Uterus (tissue), 4 donors: Measurements from ENCODE around the gene ZNF264. TPM values are rescaled to one million over a fixed set of nuclear protein-coding genes. Genes with fewer than 3 reads are reported as not detected.

Source experiments
- DNase-seq, 2 donors: peaks; one replicate each; pipeline ENCODE4 v3.0.0-alpha.2; 2019 to 2020
- H3K27ac ChIP-seq, 2 donors: fragments of 200-600 bp; sonication (generic); 1 replicate in 1 of 2; 2 replicates in 1 of 2; pipeline ENCODE4 v1.5.1; 2016 to 2018
- H3K27me3 ChIP-seq, 2 donors: fragments of 200-600 bp; sonication (generic); one replicate each; pipeline ENCODE4 v1.5.1; 2018 to 2019; ENCODE audit warnings: control low read depth in 1 of 2
- H3K36me3 ChIP-seq, 2 donors: fragments of 200-600 bp; sonication (generic); one replicate each; pipeline ENCODE4 v1.5.1; 2019; ENCODE audit warnings: control low read depth in 1 of 2
- H3K4me1 ChIP-seq, 2 donors: fragments of 200-600 bp; sonication (generic); one replicate each; pipeline ENCODE4 v1.5.1; 2018 to 2019; ENCODE audit warnings: control low read depth in 1 of 2
- H3K4me3 ChIP-seq, 2 donors: fragments of 200-600 bp; sonication (generic); 1 replicate in 1 of 2; 2 replicates in 1 of 2; pipeline ENCODE4 v1.5.1; 2018 to 2019; ENCODE audit warnings: mild to moderate bottlenecking in 1 of 2
- H3K9me3 ChIP-seq, 2 donors: fragments of 200-600 bp; sonication (generic); one replicate each; pipeline ENCODE4 v1.5.1; 2019; ENCODE audit warnings: control low read depth in 1 of 2
- POLR2A ChIP-seq, 2 donors: fragments of 450-650 bp; IDR thresholded peaks; one replicate each; pipeline ENCODE4 v1.6.1; 2016; ENCODE audit warnings: antibody characterized with exemption in 2 of 2, mild to moderate bottlenecking in 1 of 2, moderate library complexity in 1 of 2
- intact Hi-C: fragments of 100-400 bp; cut with DNase I; formaldehyde crosslinking; loops from one replicate; pipeline ENCODE4 v1.15.1; 2023; ENCODE audit warnings: low total_unique reads
- total RNA-seq, 4 donors: library from RNA; depleted of rRNA in 3 of 4; stranded (reverse); fragments of >200 nt in 3 of 4; gene quantifications; one replicate each; pipeline versions ENCODE4 v1.1.0 to v1.2.4, GENCODE V29; 2014 to 2023
- TF ChIP-seq, protein P1 (sequence below), 4 experiments: fragments of 200-600 bp in 2 of 4; fragments of 450-650 bp in 2 of 4; sonication (generic) in 2 of 4; IDR thresholded peaks; one replicate each; pipeline ENCODE4 v1.5.1; 2016 to 2019; ENCODE audit warnings: antibody characterized with exemption in 4 of 4, mild to moderate bottlenecking in 2 of 4, moderate library complexity in 1 of 4
- donor health status: DM: yes; HTN: yes; CAD: no.

Gene ZNF264
- total RNA-seq, 4 donors from 2014 or later: 16.8 to 109 (median 44.0) TPM

GRCh38 chr19:57233207-57233606 is 41.9 kb downstream of the ZNF264 start:
- no peak for TF ChIP-seq POLR2A (IDR thresholded peaks at IDR 0.05)
- TF ChIP-seq, protein P1, sequence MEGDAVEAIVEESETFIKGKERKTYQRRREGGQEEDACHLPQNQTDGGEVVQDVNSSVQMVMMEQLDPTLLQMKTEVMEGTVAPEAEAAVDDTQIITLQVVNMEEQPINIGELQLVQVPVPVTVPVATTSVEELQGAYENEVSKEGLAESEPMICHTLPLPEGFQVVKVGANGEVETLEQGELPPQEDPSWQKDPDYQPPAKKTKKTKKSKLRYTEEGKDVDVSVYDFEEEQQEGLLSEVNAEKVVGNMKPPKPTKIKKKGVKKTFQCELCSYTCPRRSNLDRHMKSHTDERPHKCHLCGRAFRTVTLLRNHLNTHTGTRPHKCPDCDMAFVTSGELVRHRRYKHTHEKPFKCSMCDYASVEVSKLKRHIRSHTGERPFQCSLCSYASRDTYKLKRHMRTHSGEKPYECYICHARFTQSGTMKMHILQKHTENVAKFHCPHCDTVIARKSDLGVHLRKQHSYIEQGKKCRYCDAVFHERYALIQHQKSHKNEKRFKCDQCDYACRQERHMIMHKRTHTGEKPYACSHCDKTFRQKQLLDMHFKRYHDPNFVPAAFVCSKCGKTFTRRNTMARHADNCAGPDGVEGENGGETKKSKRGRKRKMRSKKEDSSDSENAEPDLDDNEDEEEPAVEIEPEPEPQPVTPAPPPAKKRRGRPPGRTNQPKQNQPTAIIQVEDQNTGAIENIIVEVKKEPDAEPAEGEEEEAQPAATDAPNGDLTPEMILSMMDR (IDR thresholded peaks at IDR 0.05): no peak
- H3K4me1 ChIP-seq: no peaks in the 10 kb centered on the region
- DNase-seq: no peak
- H3K27ac ChIP-seq: no peak overlapping the region
- H3K36me3 ChIP-seq: no peaks in the 10 kb centered on the region
- no peak overlapping the region for H3K4me3 ChIP-seq
- H3K9me3 ChIP-seq: no peaks in the 10 kb centered on the region
- H3K27me3 ChIP-seq: no peaks in the 10 kb centered on the region
- intact Hi-C loops: no loop called here

GRCh38 chr19:57239982-57240310 is 48.6 kb downstream of the ZNF264 start:
- intact Hi-C loops: loop anchor here (2.0 kb wide), 1 partner anchor 41 kb away; the partner anchor contains the start of gene ZNF460
- Histone ChIP-seq H3K27ac (peak overlapping the region; percentile 72 to 85), H3K27me3 (no peaks in the 10 kb centered on the region), H3K4me1 (no peaks in the 10 kb centered on the region), H3K4me3 (peak overlapping the region; percentile 70 to 81), H3K36me3 (no peaks in the 10 kb centered on the region), H3K9me3 (no peaks in the 10 kb centered on the region)
- no peak for DNase-seq
- TF ChIP-seq POLR2A (IDR thresholded peaks at IDR 0.05): no peak
- TF ChIP-seq, protein P1 (IDR thresholded peaks at IDR 0.05): no peak

GRCh38 chr19:57240311-57241090 is 49.2 kb downstream of the ZNF264 start, which contains the start of gene ZNF805:
TSS of gene ZNF805 (plus strand) at chr19:57240632. CDS start at chr19:57240892, 260 bp downstream.
- intact Hi-C loops: loop anchor here (2.0 kb wide), 1 partner anchor 40 kb away; the partner anchor contains the start of gene ZNF460
- Histone ChIP-seq H3K9me3 (no peaks in the 10 kb centered on the region), H3K27ac (peak within 1 kb of the TSS; percentile 72 to 85), H3K4me1 (no peaks in the 10 kb centered on the region), H3K27me3 (no peaks in the 10 kb centered on the region), H3K36me3 (no peaks in the 10 kb centered on the region), H3K4me3 (peak within 1 kb of the TSS; percentile 70 to 81)
- peak; percentile 95 to 96 for DNase-seq
- TF ChIP-seq, protein P1 (IDR thresholded peaks at IDR 0.05): peak in 2 of 4 experiments; percentile 2 to 22
- peak; percentile 32 to 68 for TF ChIP-seq POLR2A (IDR thresholded peaks at IDR 0.05)

GRCh38 chr19:57241176-57241575 is 49.9 kb downstream of the ZNF264 start:
- H3K36me3 ChIP-seq: no peaks in the 10 kb centered on the region
- H3K4me1 ChIP-seq: no peaks in the 10 kb centered on the region
- peak overlapping the region; percentile 72 to 85 for H3K27ac ChIP-seq
- H3K27me3 ChIP-seq: no peaks in the 10 kb centered on the region
- no peaks in the 10 kb centered on the region for H3K9me3 ChIP-seq
- H3K4me3 ChIP-seq: peak overlapping the region; percentile 70 to 81
- TF ChIP-seq, protein P1 (IDR thresholded peaks at IDR 0.05): no peak
- no peak for TF ChIP-seq POLR2A (IDR thresholded peaks at IDR 0.05)
- no peak for DNase-seq
- intact Hi-C loops: loop anchor here (2.0 kb wide), 1 partner anchor 40 kb away; the partner anchor contains the start of gene ZNF460

- TF ChIP-seq, protein P1 (IDR thresholded peaks at IDR 0.05): no peak
- TF ChIP-seq POLR2A (IDR thresholded peaks at IDR 0.05): no peak
- intact Hi-C loops: no loop called here
- H3K9me3 ChIP-seq: no peaks in the 10 kb centered on the region
- no peaks in the 10 kb centered on the region for H3K4me1 ChIP-seq
- no peaks in the 10 kb centered on the region for H3K27me3 ChIP-seq
- H3K27ac ChIP-seq: no peak overlapping the region
- no peak for DNase-seq
- no peak overlapping the region for H3K4me3 ChIP-seq
- H3K36me3 ChIP-seq: no peaks in the 10 kb centered on the region
These were observed 51.5 kb downstream of the ZNF264 start for GRCh38 chr19:57242821-57243220.
